BJ (cell line): Measurements from ENCODE around the gene GPR27. TPM values are rescaled to one million over a fixed set of nuclear protein-coding genes. Genes with fewer than 3 reads are reported as not detected.

ENCODE experiments used
- CTCF ChIA-PET: fragments of 350-600 bp; formaldehyde crosslinking; extraction: SDS; loops from one replicate; lab custom pipeline; 2021; ENCODE audit warnings: antibody characterized with exemption, inconsistent platforms; lab: Yijun Ruan, JAX
- POLR2A ChIA-PET: fragments of 300-600 bp; sonication (Branson Sonifier 250); formaldehyde crosslinking; extraction: SDS; loops from one replicate; lab custom pipeline; 2021; ENCODE audit warnings: antibody characterized with exemption; lab: Charles Lee
- DNase-seq: peaks from one replicate; pipeline ENCODE4 v3.0.0-alpha.2; 2011; ENCODE audit warnings: low read depth
- H3K27me3 ChIP-seq: 2 replicates; pipeline ENCODE4 v1.6.0; 2011; ENCODE audit warnings: low read length; ENCODE audit not compliant: control insufficient read depth, insufficient read depth
- H3K36me3 ChIP-seq: 2 replicates; pipeline ENCODE4 v1.5.1; 2011; ENCODE audit warnings: low read length; ENCODE audit not compliant: control insufficient read depth, insufficient read depth
- H3K4me3 ChIP-seq: 2 replicates; pipeline ENCODE4 v1.5.1; 2011; ENCODE audit warnings: low read depth, mild to moderate bottlenecking, control low read depth, low read length
- polyA plus RNA-seq: library from polyadenylated mRNA; depleted of rRNA; stranded (reverse); fragments of >200 nt; gene quantifications from 2 replicates; pipeline ENCODE4 v1.2.3, GENCODE V29; 2011
- TF ChIP-seq, protein P1 (sequence below): IDR thresholded peaks from 2 replicates; pipeline ENCODE4 v1.5.1; 2011; ENCODE audit warnings: low read depth, mild to moderate bottlenecking, control low read depth, inconsistent platforms, low read length, moderate library complexity; ENCODE audit not compliant: insufficient read depth

GPR27 gene
- polyA plus RNA-seq, 1 experiment: 0.02 TPM

DNA sequence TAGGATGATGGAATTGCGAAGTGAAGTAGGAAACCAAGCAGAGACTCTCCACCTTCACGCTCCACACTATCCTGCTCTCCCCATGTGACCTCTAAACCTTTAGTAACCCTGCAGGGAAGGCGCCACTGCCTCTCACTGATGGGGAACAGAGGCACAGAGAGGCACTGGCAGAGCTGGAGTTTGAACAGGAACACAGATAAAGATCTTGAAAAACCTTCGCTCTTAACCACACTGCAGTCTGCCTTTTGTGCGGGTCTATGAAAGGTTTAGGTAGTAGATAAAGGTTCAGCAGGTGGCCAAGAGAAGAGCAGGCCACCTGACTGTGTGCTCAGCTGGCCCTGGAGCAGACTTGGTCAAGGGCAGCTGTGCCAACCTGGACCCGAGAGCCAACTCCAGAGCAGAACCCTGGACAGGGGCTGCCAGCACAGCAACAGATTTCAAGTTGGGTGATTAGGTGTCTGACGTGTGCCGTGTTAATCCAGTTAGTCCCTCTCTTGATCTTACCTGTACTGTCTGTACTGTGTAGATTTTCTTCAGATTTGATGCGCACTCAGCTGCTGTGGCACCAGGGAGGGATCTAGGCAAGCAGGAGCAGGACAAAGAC, 43.6 kb upstream of the GPR27 start:
- H3K27me3 ChIP-seq: peaks cover 4% of the 10 kb centered on the region
- ChIA-PET CTCF (interaction anchor here (0.8 to 2.6 kb wide), 4 partner anchors 16 to 1228 kb away, joined by 3 to 10 read pairs (median 6); no protein-coding TSS in a partner anchor), POLR2A (no interaction called here)
- no peaks in the 10 kb centered on the region for H3K36me3 ChIP-seq
- no peak for DNase-seq
- TF ChIP-seq, protein P1, sequence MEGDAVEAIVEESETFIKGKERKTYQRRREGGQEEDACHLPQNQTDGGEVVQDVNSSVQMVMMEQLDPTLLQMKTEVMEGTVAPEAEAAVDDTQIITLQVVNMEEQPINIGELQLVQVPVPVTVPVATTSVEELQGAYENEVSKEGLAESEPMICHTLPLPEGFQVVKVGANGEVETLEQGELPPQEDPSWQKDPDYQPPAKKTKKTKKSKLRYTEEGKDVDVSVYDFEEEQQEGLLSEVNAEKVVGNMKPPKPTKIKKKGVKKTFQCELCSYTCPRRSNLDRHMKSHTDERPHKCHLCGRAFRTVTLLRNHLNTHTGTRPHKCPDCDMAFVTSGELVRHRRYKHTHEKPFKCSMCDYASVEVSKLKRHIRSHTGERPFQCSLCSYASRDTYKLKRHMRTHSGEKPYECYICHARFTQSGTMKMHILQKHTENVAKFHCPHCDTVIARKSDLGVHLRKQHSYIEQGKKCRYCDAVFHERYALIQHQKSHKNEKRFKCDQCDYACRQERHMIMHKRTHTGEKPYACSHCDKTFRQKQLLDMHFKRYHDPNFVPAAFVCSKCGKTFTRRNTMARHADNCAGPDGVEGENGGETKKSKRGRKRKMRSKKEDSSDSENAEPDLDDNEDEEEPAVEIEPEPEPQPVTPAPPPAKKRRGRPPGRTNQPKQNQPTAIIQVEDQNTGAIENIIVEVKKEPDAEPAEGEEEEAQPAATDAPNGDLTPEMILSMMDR: no peak
- H3K4me3 ChIP-seq: no peak overlapping the region

DNA sequence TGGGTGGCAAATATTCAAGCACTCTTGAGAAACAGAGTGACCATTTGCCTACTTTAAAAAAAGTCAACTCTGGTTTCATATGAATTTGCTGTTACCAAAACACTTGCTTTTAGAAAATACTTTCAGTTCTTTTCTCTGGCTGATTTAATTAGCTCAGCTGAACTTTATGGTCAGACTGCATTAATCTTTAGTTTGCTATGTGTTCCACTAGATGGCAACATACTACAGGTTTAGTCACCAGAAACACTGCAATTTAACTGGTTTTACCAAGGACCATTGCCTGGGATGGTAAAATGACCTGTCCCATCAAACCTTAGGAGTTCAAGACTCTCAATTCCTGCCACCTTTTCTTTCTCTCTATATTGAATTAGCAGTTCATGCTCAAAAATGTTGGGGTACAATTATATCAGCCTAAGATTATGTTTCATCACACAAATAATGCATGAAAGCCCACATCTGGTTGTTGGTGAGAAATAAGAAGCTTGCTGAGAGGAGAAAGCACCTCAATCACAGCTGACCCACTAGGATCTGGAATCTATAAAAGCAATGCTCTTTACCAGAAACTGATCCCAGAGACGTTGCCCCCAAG, 42.7 kb upstream of the GPR27 start:
- CTCF ChIA-PET: interaction anchor here (0.8 to 2.6 kb wide), 13 partner anchors 9 to 1385 kb away, joined by 3 to 12 read pairs (median 4); partner anchors contain the start of gene EIF4E3
- Histone ChIP-seq H3K36me3 (no peaks in the 10 kb centered on the region), H3K27me3 (peaks cover 6% of the 10 kb centered on the region), H3K4me3 (no peak overlapping the region)
- POLR2A ChIA-PET: no interaction called here
- TF ChIP-seq, protein P1: peak; percentile 64
- DNase-seq: no peak

DNA sequence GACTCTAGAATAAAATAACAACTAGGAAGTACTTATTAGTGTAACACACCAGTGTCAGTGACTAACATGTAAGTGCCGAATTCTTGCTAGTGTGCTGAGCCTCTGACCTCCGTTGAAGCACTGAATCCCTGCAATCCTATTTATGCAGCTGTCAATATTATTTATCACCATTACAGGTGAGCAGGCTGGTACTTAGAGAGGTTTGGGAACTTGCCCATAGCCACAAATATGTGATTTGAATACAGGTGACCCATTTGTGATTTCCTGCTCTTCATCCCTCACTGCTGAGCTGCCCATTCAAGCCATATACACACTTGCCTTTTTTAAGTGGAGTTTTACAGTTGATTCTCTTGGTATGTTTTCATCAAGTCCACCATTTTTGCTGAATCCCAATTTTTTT, 40.6 kb upstream of the GPR27 start:
- Histone ChIP-seq H3K27me3 (peaks cover 6% of the 10 kb centered on the region), H3K4me3 (no peak overlapping the region), H3K36me3 (no peaks in the 10 kb centered on the region)
- TF ChIP-seq, protein P1: no peak
- CTCF ChIA-PET: interaction anchor here (1.6 kb wide), 1 partner anchor 11 kb away, joined by 7 read pairs; no protein-coding TSS in a partner anchor
- no peak for DNase-seq
- POLR2A ChIA-PET: interaction anchor here (0.5 kb wide), 1 partner anchor 29 kb away, joined by 5 read pairs; no protein-coding TSS in a partner anchor

DNA sequence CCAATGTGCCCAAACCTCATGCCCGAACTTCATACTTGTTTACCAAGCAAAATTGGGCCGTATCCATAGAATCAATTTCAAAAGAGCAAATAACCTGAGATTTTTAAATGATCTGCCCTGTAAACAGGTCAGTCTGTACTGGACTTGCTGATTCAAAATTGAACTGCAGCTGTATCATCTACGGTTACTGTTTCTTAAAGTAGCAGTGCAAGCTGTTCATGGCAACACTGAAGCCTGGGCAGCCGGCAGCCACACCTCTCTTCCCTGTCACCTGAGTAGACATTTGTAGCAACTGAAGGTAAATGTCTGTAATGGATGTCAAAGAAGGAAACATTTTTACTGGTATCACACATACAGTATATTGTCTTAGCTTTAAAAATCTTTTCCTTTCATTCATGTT, 39.1 kb upstream of the GPR27 start:
- CTCF ChIA-PET: interaction anchor here (0.9 to 1.6 kb wide), 2 partner anchors 9 to 16 kb away, joined by 3 to 7 read pairs; no protein-coding TSS in a partner anchor
- Histone ChIP-seq H3K4me3 (no peak overlapping the region), H3K36me3 (no peaks in the 10 kb centered on the region), H3K27me3 (peaks cover 6% of the 10 kb centered on the region)
- TF ChIP-seq, protein P1: no peak
- no peak for DNase-seq
- POLR2A ChIA-PET: no interaction called here

DNA sequence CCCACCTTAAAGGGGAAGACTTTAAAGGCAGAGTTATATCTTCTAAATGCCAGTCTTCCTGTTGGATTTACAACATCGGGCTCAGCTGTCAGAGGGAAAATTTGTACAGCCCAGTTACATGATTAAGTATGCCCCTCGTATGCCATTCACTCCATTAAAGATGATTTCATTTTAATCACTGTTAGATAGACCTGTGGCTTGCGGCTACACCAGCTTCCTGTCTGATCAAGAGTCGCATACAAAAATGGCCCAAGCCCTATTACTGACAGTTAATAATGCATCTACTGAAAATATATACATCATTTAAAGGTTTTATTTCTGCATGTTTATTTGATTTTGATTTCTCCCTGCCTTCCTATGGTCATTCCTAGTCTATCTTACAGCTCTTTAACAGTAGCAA, 35.6 kb upstream of the GPR27 start:
- no peaks in the 10 kb centered on the region for H3K36me3 ChIP-seq
- ChIA-PET POLR2A (no interaction called here), CTCF (no interaction called here)
- TF ChIP-seq, protein P1: no peak
- no peak for DNase-seq
- H3K27me3 ChIP-seq: peaks cover 8% of the 10 kb centered on the region
- no peak overlapping the region for H3K4me3 ChIP-seq
